ENCODE data around the gene ANKHD1.
"Not testable (repeated sequence)": the region's sequence is repeated elsewhere in the genome, so short reads cannot be mapped to it uniquely, and the experiment has no call there.

ANKHD1 gene

GRCh38 chr5:140421375-140421774, 19.7 kb downstream of the ANKHD1 start:
- DNase-seq (ENCODE audit: low read depth in 2 of 3, low spot score in 1 of 3): not testable (repeated sequence)

- DNase-seq (ENCODE audit: low read depth in 2 of 3, low spot score in 1 of 3): no peak
Observed at GRCh38 chr5:140423609-140424008, 22.0 kb downstream of the ANKHD1 start.

GRCh38 chr5:140424135-140424534, 22.5 kb downstream of the ANKHD1 start:
- DNase-seq (ENCODE audit: low read depth in 2 of 3, low spot score in 1 of 3): no peak

GRCh38 chr5:140427726-140428125, 26.1 kb downstream of the ANKHD1 start:
- not testable (repeated sequence) for DNase-seq (ENCODE audit: low read depth in 2 of 3, low spot score in 1 of 3)

GRCh38 chr5:140429724-140430123, 28.1 kb downstream of the ANKHD1 start:
- DNase-seq (ENCODE audit: low read depth in 2 of 3, low spot score in 1 of 3): no peak

- no peak for DNase-seq (ENCODE audit: low read depth in 2 of 3, low spot score in 1 of 3)
Observed at GRCh38 chr5:140432212-140432611, 30.6 kb downstream of the ANKHD1 start.

- DNase-seq (ENCODE audit: low read depth in 2 of 3, low spot score in 1 of 3): no peak
Observed at GRCh38 chr5:140432916-140433315, 31.3 kb downstream of the ANKHD1 start.

- DNase-seq (ENCODE audit: low read depth in 2 of 3, low spot score in 1 of 3): not testable (repeated sequence)
Observed at GRCh38 chr5:140457368-140457767, 55.7 kb downstream of the ANKHD1 start.

GRCh38 chr5:140466981-140467742, 65.5 kb downstream of the ANKHD1 start:
- no peak for DNase-seq (ENCODE audit: low read depth in 2 of 3, low spot score in 1 of 3)

GRCh38 chr5:140468188-140468587, 66.6 kb downstream of the ANKHD1 start:
- no peak for DNase-seq (ENCODE audit: low read depth in 2 of 3, low spot score in 1 of 3)

- DNase-seq (ENCODE audit: low read depth in 2 of 3, low spot score in 1 of 3): no peak
Observed at GRCh38 chr5:140469259-140469658, 67.6 kb downstream of the ANKHD1 start.

GRCh38 chr5:140480310-140481014, 78.8 kb downstream of the ANKHD1 start:
- DNase-seq (ENCODE audit: low read depth in 2 of 3, low spot score in 1 of 3): no peak

- DNase-seq (ENCODE audit: low read depth in 2 of 3, low spot score in 1 of 3): no peak
Observed at GRCh38 chr5:140481758-140482157, 80.1 kb downstream of the ANKHD1 start.

- no peak for DNase-seq (ENCODE audit: low read depth in 2 of 3, low spot score in 1 of 3)
Observed at GRCh38 chr5:140483055-140483454, 81.4 kb downstream of the ANKHD1 start.

GRCh38 chr5:140488141-140488540, 86.5 kb downstream of the ANKHD1 start:
- DNase-seq (ENCODE audit: low read depth in 2 of 3, low spot score in 1 of 3): not testable (repeated sequence)

GRCh38 chr5:140488914-140489313, 87.3 kb downstream of the ANKHD1 start:
- DNase-seq (ENCODE audit: low read depth in 2 of 3, low spot score in 1 of 3): no peak

GRCh38 chr5:140497897-140498296, 96.3 kb downstream of the ANKHD1 start:
- no peak for DNase-seq (ENCODE audit: low read depth in 2 of 3, low spot score in 1 of 3)

GRCh38 chr5:140498591-140498990, 97.0 kb downstream of the ANKHD1 start:
- no peak for DNase-seq (ENCODE audit: low read depth in 2 of 3, low spot score in 1 of 3)

GRCh38 chr5:140502834-140503233, 101.2 kb downstream of the ANKHD1 start:
- no peak for DNase-seq (ENCODE audit: low read depth in 2 of 3, low spot score in 1 of 3)

- no peak for DNase-seq (ENCODE audit: low read depth in 2 of 3, low spot score in 1 of 3)
Observed at GRCh38 chr5:140509898-140510297, 108.3 kb downstream of the ANKHD1 start.

GRCh38 chr5:140513124-140513523, 111.5 kb downstream of the ANKHD1 start:
- no peak for DNase-seq (ENCODE audit: low read depth in 2 of 3, low spot score in 1 of 3)

- DNase-seq (ENCODE audit: low read depth in 2 of 3, low spot score in 1 of 3): no peak
Observed at GRCh38 chr5:140524003-140524402, 122.4 kb downstream of the ANKHD1 start.

- DNase-seq (ENCODE audit: low read depth in 2 of 3, low spot score in 1 of 3): no peak
Observed at GRCh38 chr5:140540227-140540626, 138.6 kb downstream of the ANKHD1 start.

Measured in stimulated activated CD4-positive, alpha-beta T cell treated with anti-CD3 and anti-CD28 coated beads, Interleukin-12 subunit alpha, Interleukin-12 subunit beta, amount 100 ng/mL, for 48 hours (primary cell).